ENCODE results near the gene FGF19. TPM values are rescaled to one million over a fixed set of nuclear protein-coding genes. Genes with fewer than 3 reads are reported as not detected.

Gene FGF19
- total RNA-seq, 1 donor from 2014 or later: not detected

DNA sequence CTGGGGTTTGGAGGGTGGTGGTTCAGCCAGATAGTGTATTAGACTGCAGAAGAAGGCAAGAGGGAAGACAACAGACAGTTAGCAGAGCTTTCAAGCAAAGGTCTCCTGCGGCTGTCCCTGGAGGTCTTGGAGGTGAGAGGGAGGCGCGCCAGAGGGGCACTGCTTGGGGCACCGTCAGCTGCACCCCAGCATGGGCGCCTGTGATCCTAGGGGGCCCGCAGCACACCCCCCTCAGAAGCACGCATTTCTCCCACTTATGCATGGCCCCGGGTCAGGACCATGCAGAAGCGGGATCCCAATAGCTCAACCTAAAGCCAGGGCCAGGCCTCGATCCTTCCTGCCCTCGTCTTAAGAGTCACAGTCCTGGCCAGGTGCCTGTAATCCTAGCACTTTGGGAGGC lies 44.8 kb upstream of the FGF19 start:
- no peaks in the 10 kb centered on the region for H3K9me3 Mint-ChIP-seq
- TF ChIP-seq, protein P1, sequence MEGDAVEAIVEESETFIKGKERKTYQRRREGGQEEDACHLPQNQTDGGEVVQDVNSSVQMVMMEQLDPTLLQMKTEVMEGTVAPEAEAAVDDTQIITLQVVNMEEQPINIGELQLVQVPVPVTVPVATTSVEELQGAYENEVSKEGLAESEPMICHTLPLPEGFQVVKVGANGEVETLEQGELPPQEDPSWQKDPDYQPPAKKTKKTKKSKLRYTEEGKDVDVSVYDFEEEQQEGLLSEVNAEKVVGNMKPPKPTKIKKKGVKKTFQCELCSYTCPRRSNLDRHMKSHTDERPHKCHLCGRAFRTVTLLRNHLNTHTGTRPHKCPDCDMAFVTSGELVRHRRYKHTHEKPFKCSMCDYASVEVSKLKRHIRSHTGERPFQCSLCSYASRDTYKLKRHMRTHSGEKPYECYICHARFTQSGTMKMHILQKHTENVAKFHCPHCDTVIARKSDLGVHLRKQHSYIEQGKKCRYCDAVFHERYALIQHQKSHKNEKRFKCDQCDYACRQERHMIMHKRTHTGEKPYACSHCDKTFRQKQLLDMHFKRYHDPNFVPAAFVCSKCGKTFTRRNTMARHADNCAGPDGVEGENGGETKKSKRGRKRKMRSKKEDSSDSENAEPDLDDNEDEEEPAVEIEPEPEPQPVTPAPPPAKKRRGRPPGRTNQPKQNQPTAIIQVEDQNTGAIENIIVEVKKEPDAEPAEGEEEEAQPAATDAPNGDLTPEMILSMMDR (IDR thresholded peaks at IDR 0.05): no peak
- peaks cover 9% of the 10 kb centered on the region for H3K27me3 Mint-ChIP-seq
- POLR2A ChIA-PET: no interaction called here
- intact Hi-C loops (cut with micrococcal nuclease): no loop called here
- H3K36me3 Mint-ChIP-seq (ENCODE audit: low read depth): no peaks in the 10 kb centered on the region
- H3K27ac Mint-ChIP-seq: no peak overlapping the region
- H3K4me3 Mint-ChIP-seq: no peak overlapping the region
- DNase-seq (no peak), ATAC-seq (ENCODE audit: low read depth) (no peak)
- CTCF ChIA-PET: no interaction called here
- H3K4me1 Mint-ChIP-seq: no peaks in the 10 kb centered on the region

DNA sequence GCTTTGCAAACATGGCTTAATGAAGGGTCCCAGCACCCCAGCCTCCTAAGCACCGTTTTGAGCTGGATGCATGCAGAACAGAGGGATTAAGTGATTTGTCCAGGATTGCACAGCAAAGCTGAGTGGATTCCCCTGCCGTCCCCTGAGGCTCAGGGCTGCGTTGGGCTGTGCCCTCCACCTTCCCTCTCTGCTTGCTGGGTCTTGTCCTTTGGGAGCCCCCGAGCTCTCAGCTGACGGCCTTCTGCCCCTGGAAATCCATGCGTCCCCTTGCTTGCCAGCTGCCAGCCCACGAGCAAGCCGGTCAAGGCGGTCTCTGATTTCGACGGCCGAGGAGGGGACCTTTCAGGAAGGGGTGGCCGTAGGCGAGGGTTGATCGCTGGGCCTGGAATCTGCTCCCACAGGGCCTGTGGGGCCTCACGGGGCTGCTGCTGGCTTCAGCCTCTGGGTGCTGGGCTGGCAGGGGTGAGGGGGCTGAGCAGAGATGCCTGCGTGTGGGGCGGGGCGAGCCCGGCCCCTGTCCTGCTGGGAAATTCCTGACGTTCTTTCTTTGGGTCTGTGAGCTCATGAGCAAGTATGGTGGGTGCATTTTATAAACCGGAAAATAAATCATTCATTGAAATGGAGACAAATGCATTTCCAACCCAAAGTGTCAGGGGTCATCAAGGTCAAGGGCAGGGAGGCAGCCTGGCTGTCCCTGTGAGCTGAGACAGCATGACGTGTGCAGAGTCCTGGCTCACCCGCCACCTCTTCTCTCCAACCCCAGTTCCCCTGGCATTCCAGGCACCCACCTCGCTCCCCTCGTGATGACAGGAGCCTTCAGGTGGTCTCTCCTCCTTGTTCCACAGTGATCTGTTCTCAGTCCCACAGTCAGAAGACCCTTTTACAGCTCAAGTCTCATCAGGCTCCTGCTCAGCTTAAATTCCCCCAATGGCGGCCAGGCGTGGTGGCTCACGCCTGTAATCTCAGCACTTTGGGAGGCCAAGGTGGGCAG lies 43.2 kb upstream of the FGF19 start:
- no peaks in the 10 kb centered on the region for H3K4me1 Mint-ChIP-seq
- ChIA-PET CTCF (no interaction called here), POLR2A (no interaction called here)
- no peak for ATAC-seq (ENCODE audit: low read depth)
- TF ChIP-seq, protein P1 (IDR thresholded peaks at IDR 0.05): no peak
- no peaks in the 10 kb centered on the region for H3K36me3 Mint-ChIP-seq (ENCODE audit: low read depth)
- DNase-seq: no peak
- peaks cover 9% of the 10 kb centered on the region for H3K27me3 Mint-ChIP-seq
- intact Hi-C loops (cut with micrococcal nuclease): no loop called here
- H3K9me3 Mint-ChIP-seq: no peaks in the 10 kb centered on the region
- H3K27ac Mint-ChIP-seq: no peak overlapping the region
- no peak overlapping the region for H3K4me3 Mint-ChIP-seq

GRCh38 chr11:69746140-69746539 lies 42.3 kb upstream of the FGF19 start:
- no peak overlapping the region for H3K4me3 Mint-ChIP-seq
- H3K27me3 Mint-ChIP-seq: peaks cover 9% of the 10 kb centered on the region
- intact Hi-C loops (cut with micrococcal nuclease): no loop called here
- H3K36me3 Mint-ChIP-seq (ENCODE audit: low read depth): no peaks in the 10 kb centered on the region
- no peak overlapping the region for H3K27ac Mint-ChIP-seq
- no peaks in the 10 kb centered on the region for H3K4me1 Mint-ChIP-seq
- no peaks in the 10 kb centered on the region for H3K9me3 Mint-ChIP-seq
- DNase-seq (no peak), ATAC-seq (ENCODE audit: low read depth) (no peak)
- CTCF ChIA-PET: no interaction called here
- TF ChIP-seq, protein P1 (IDR thresholded peaks at IDR 0.05): no peak
- POLR2A ChIA-PET: no interaction called here

- H3K27me3 Mint-ChIP-seq: peaks cover 5% of the 10 kb centered on the region
- DNase-seq: no peak
- CTCF ChIA-PET: no interaction called here
- H3K27ac Mint-ChIP-seq: no peak overlapping the region
- TF ChIP-seq, protein P1 (IDR thresholded peaks at IDR 0.05): no peak
- intact Hi-C loops (cut with micrococcal nuclease): no loop called here
- H3K9me3 Mint-ChIP-seq: no peaks in the 10 kb centered on the region
- H3K4me1 Mint-ChIP-seq: no peaks in the 10 kb centered on the region
- ATAC-seq (ENCODE audit: low read depth): no peak
- H3K36me3 Mint-ChIP-seq (ENCODE audit: low read depth): no peaks in the 10 kb centered on the region
- no peak overlapping the region for H3K4me3 Mint-ChIP-seq
- POLR2A ChIA-PET: no interaction called here
These were observed 41.4 kb upstream of the FGF19 start for GRCh38 chr11:69745201-69745600.

- TF ChIP-seq, protein P1 (IDR thresholded peaks at IDR 0.05): no peak
- CTCF ChIA-PET: no interaction called here
- H3K27ac Mint-ChIP-seq: no peak overlapping the region
- no peaks in the 10 kb centered on the region for H3K36me3 Mint-ChIP-seq (ENCODE audit: low read depth)
- intact Hi-C loops (cut with micrococcal nuclease): no loop called here
- H3K9me3 Mint-ChIP-seq: no peaks in the 10 kb centered on the region
- H3K4me1 Mint-ChIP-seq: no peaks in the 10 kb centered on the region
- ATAC-seq (ENCODE audit: low read depth) (no peak), DNase-seq (no peak)
- peaks cover 5% of the 10 kb centered on the region for H3K27me3 Mint-ChIP-seq
- no peak overlapping the region for H3K4me3 Mint-ChIP-seq
- POLR2A ChIA-PET: no interaction called here
These were observed 40.6 kb upstream of the FGF19 start for GRCh38 chr11:69744435-69744834.

Data from activated B cell treated with CpG ODN at 0.5 μM for 24 hours (primary cell).